ENCODE results near the gene SEPTIN12.

Gene SEPTIN12

GRCh38 chr16:4734730-4735535 lies 53.2 kb downstream of the SEPTIN12 start:
- H3K9me3 ChIP-seq (ENCODE audit: control insufficient read depth in 1 of 2, low read length in 2 of 2) = no peaks in the 10 kb centered on the region
- H3K4me3 ChIP-seq (ENCODE audit: low read depth in 1 of 2, low read length in 2 of 2) = peak overlapping the region; percentile 90 to 100
- no peaks in the 10 kb centered on the region for H3K27me3 ChIP-seq (ENCODE audit: low read depth, low read length)
- H3K4me1 ChIP-seq (ENCODE audit: control insufficient read depth in 1 of 2, insufficient read depth in 2 of 2, low read length in 2 of 2) = peaks cover 0 to 16% of the 10 kb centered on the region in 2 donors
- peak overlapping the region; percentile 71 for H3K27ac ChIP-seq (ENCODE audit: low read length)
- peaks cover 5 to 12% of the 10 kb centered on the region in 2 donors for H3K36me3 ChIP-seq (ENCODE audit: control insufficient read depth in 1 of 2, insufficient read depth in 2 of 2, low read length in 2 of 2)

- H3K9me3 ChIP-seq (ENCODE audit: control insufficient read depth in 1 of 2, low read length in 2 of 2) = no peaks in the 10 kb centered on the region
- H3K27ac ChIP-seq (ENCODE audit: low read length) = peak within 1 kb of the TSS; percentile 71
- H3K4me3 ChIP-seq (ENCODE audit: low read depth in 1 of 2, low read length in 2 of 2) = peak within 1 kb of the TSS; percentile 90 to 100
- H3K27me3 ChIP-seq (ENCODE audit: low read depth, low read length) = no peaks in the 10 kb centered on the region
- peaks cover 0 to 16% of the 10 kb centered on the region in 2 donors for H3K4me1 ChIP-seq (ENCODE audit: control insufficient read depth in 1 of 2, insufficient read depth in 2 of 2, low read length in 2 of 2)
- H3K36me3 ChIP-seq (ENCODE audit: control insufficient read depth in 1 of 2, insufficient read depth in 2 of 2, low read length in 2 of 2) = peaks cover 5 to 17% of the 10 kb centered on the region in 2 donors
Measured at GRCh38 chr16:4734063-4734729, 53.9 kb downstream of the SEPTIN12 start, which contains the start of the genes ANKS3 and DNAAF8. TSS of gene ANKS3 (minus strand) at chr16:4734271. CDS start at chr16:4730149, 4,122 bp downstream. TSS of gene DNAAF8 (plus strand) at chr16:4734537. CDS start at chr16:4736515, 1,978 bp downstream.

- H3K4me3 ChIP-seq (ENCODE audit: low read depth in 1 of 2, low read length in 2 of 2) = peak overlapping the region; percentile 90 to 100
- peaks cover 8 to 20% of the 10 kb centered on the region in 2 donors for H3K36me3 ChIP-seq (ENCODE audit: control insufficient read depth in 1 of 2, insufficient read depth in 2 of 2, low read length in 2 of 2)
- no peaks in the 10 kb centered on the region for H3K9me3 ChIP-seq (ENCODE audit: control insufficient read depth in 1 of 2, low read length in 2 of 2)
- no peaks in the 10 kb centered on the region for H3K27me3 ChIP-seq (ENCODE audit: low read depth, low read length)
- peaks cover 0 to 16% of the 10 kb centered on the region in 2 donors for H3K4me1 ChIP-seq (ENCODE audit: control insufficient read depth in 1 of 2, insufficient read depth in 2 of 2, low read length in 2 of 2)
- no peak overlapping the region for H3K27ac ChIP-seq (ENCODE audit: low read length)
Measured at GRCh38 chr16:4733747-4734062, 54.4 kb downstream of the SEPTIN12 start.

GRCh38 chr16:4733211-4733742 lies 54.9 kb downstream of the SEPTIN12 start:
- Histone ChIP-seq H3K27ac (ENCODE audit: low read length) (no peak overlapping the region), H3K36me3 (ENCODE audit: control insufficient read depth in 1 of 2, insufficient read depth in 2 of 2, low read length in 2 of 2) (peaks cover 10 to 25% of the 10 kb centered on the region in 2 donors), H3K9me3 (ENCODE audit: control insufficient read depth in 1 of 2, low read length in 2 of 2) (no peaks in the 10 kb centered on the region), H3K27me3 (ENCODE audit: low read depth, low read length) (no peaks in the 10 kb centered on the region), H3K4me1 (ENCODE audit: control insufficient read depth in 1 of 2, insufficient read depth in 2 of 2, low read length in 2 of 2) (peaks cover 0 to 16% of the 10 kb centered on the region in 2 donors), H3K4me3 (ENCODE audit: low read depth in 1 of 2, low read length in 2 of 2) (peak overlapping the region; percentile 90 to 100)

- Histone ChIP-seq H3K4me1 (ENCODE audit: control insufficient read depth in 1 of 2, insufficient read depth in 2 of 2, low read length in 2 of 2) (peaks cover 0 to 6% of the 10 kb centered on the region in 2 donors), H3K27ac (ENCODE audit: low read length) (no peak overlapping the region), H3K4me3 (ENCODE audit: low read depth in 1 of 2, low read length in 2 of 2) (no peak overlapping the region), H3K27me3 (ENCODE audit: low read depth, low read length) (no peaks in the 10 kb centered on the region), H3K9me3 (ENCODE audit: control insufficient read depth in 1 of 2, low read length in 2 of 2) (no peaks in the 10 kb centered on the region), H3K36me3 (ENCODE audit: control insufficient read depth in 1 of 2, insufficient read depth in 2 of 2, low read length in 2 of 2) (peaks cover 18 to 49% of the 10 kb centered on the region in 2 donors)
Measured at GRCh38 chr16:4729876-4730275, 58.3 kb downstream of the SEPTIN12 start.

- no peak overlapping the region for H3K27ac ChIP-seq (ENCODE audit: low read length)
- no peaks in the 10 kb centered on the region for H3K27me3 ChIP-seq (ENCODE audit: low read depth, low read length)
- peaks cover 24 to 56% of the 10 kb centered on the region in 2 donors for H3K36me3 ChIP-seq (ENCODE audit: control insufficient read depth in 1 of 2, insufficient read depth in 2 of 2, low read length in 2 of 2)
- H3K4me1 ChIP-seq (ENCODE audit: control insufficient read depth in 1 of 2, insufficient read depth in 2 of 2, low read length in 2 of 2) = peaks cover 0 to 5% of the 10 kb centered on the region in 2 donors
- no peak overlapping the region for H3K4me3 ChIP-seq (ENCODE audit: low read depth in 1 of 2, low read length in 2 of 2)
- H3K9me3 ChIP-seq (ENCODE audit: control insufficient read depth in 1 of 2, low read length in 2 of 2) = no peaks in the 10 kb centered on the region
Measured at GRCh38 chr16:4728676-4729075, 59.5 kb downstream of the SEPTIN12 start.

Data from muscle layer of duodenum (tissue), 2 donors.